SK-N-MC (cell line): ENCODE measurements around the gene CAMK1G.

ENCODE experiments used
- EZH2 ChIP-seq: fragments of 200-600 bp; sonication (generic); IDR thresholded peaks from one replicate; pipeline ENCODE4 v1.6.1; 2017; ENCODE audit warnings: antibody characterized with exemption
- FOXP2 ChIP-seq: optimal IDR thresholded peaks from 2 replicates; pipeline ENCODE3; 2011; ENCODE audit warnings: mild to moderate bottlenecking, moderate library complexity; ENCODE audit not compliant: insufficient read depth; ENCODE audit errors: extremely low read length, control extremely low read depth

DNA sequence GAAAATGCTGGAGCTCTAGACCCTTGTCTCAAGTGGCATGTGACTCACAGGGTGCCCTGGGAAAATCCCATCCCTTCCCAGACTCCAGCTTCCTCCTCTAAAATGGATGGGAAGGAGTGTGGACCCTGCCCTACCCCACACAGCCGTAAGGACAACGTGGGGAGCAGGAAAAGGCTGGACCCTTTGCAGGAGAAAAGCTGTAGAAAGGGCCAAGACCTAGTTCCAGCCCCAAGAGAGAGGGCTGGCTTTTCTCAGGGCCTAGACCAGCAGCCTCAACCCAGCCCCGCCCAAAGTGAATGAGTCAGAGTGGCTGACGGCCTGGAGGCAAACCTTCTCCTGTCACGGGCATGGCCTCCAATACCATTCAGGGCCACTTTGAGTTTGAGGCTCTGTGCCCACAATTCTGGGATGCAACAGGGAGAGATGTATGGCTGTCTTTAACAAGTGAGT lies 67.6 kb downstream of the CAMK1G start:
- no peak for TF ChIP-seq EZH2
- TF ChIP-seq FOXP2 = no peak
